ENCODE data around the gene DNAI1. TPM values are rescaled to one million over a fixed set of nuclear protein-coding genes. Genes with fewer than 3 reads are reported as not detected.

DNAI1 gene
- total RNA-seq, 2 donors from 2014 or later: not detected

GRCh38 chr9:34554211-34555001 lies 95.8 kb downstream of the DNAI1 start:
- no peak for DNase-seq
- H3K27me3 ChIP-seq: peaks cover 7% of the 10 kb centered on the region
- intact Hi-C loops (cut with DNase I): no loop called here

GRCh38 chr9:34555002-34555348 lies 96.4 kb downstream of the DNAI1 start:
- Histone ChIP-seq H3K9me3 (no peaks in the 10 kb centered on the region), H3K27me3 (peaks cover 12% of the 10 kb centered on the region), H3K9ac (ENCODE audit: low read depth in 2 of 2, low read length in 2 of 2) (no peak overlapping the region), H3K4me3 (no peak overlapping the region), H3K27ac (no peak overlapping the region), H3K36me3 (no peaks in the 10 kb centered on the region), H3K4me1 (no peaks in the 10 kb centered on the region)
- no peak for DNase-seq
- no peak for TF ChIP-seq CTCF (IDR thresholded peaks at IDR 0.05)
- intact Hi-C loops (cut with DNase I): no loop called here

More at GRCh38 chr9:34554211-34555001, 95.8 kb downstream of the DNAI1 start:
- Histone ChIP-seq H3K4me3 (no peak overlapping the region), H3K9ac (ENCODE audit: low read depth in 2 of 2, low read length in 2 of 2) (no peak overlapping the region), H3K4me1 (no peaks in the 10 kb centered on the region), H3K27ac (no peak overlapping the region), H3K9me3 (no peaks in the 10 kb centered on the region), H3K36me3 (no peaks in the 10 kb centered on the region)
- TF ChIP-seq CTCF (IDR thresholded peaks at IDR 0.05): no peak

- H3K9ac ChIP-seq (ENCODE audit: low read depth in 2 of 2, low read length in 2 of 2): no peak overlapping the region
- H3K4me3 ChIP-seq: no peak overlapping the region
- H3K9me3 ChIP-seq: no peaks in the 10 kb centered on the region
- no peaks in the 10 kb centered on the region for H3K36me3 ChIP-seq
- no peak overlapping the region for H3K27ac ChIP-seq
- DNase-seq: no peak
- H3K4me1 ChIP-seq: peaks cover under 1% of the 10 kb centered on the region
- no peak for TF ChIP-seq CTCF (IDR thresholded peaks at IDR 0.05)
- intact Hi-C loops (cut with DNase I): no loop called here
- H3K27me3 ChIP-seq: peaks cover 12% of the 10 kb centered on the region
Observed at GRCh38 chr9:34555500-34555899, 96.9 kb downstream of the DNAI1 start.

GRCh38 chr9:34555936-34556525 lies 97.4 kb downstream of the DNAI1 start:
- DNase-seq: no peak

GRCh38 chr9:34556949-34557348 lies 98.3 kb downstream of the DNAI1 start:
- H3K27ac ChIP-seq: no peak overlapping the region
- H3K9me3 ChIP-seq: no peaks in the 10 kb centered on the region
- TF ChIP-seq CTCF (IDR thresholded peaks at IDR 0.05): no peak
- H3K4me1 ChIP-seq: peaks cover 4% of the 10 kb centered on the region
- no peak for DNase-seq
- peaks cover 12% of the 10 kb centered on the region for H3K27me3 ChIP-seq
- intact Hi-C loops (cut with DNase I): no loop called here
- H3K9ac ChIP-seq (ENCODE audit: low read depth in 2 of 2, low read length in 2 of 2): no peak overlapping the region
- H3K4me3 ChIP-seq: no peak overlapping the region
- H3K36me3 ChIP-seq: no peaks in the 10 kb centered on the region

More at GRCh38 chr9:34555936-34556525, 97.4 kb downstream of the DNAI1 start:
- Histone ChIP-seq H3K36me3 (no peaks in the 10 kb centered on the region), H3K4me3 (no peak overlapping the region), H3K27me3 (peaks cover 12% of the 10 kb centered on the region), H3K4me1 (peaks cover 4% of the 10 kb centered on the region), H3K9me3 (no peaks in the 10 kb centered on the region), H3K9ac (ENCODE audit: low read depth in 2 of 2, low read length in 2 of 2) (no peak overlapping the region), H3K27ac (no peak overlapping the region)
- no peak for TF ChIP-seq CTCF (IDR thresholded peaks at IDR 0.05)
- intact Hi-C loops (cut with DNase I): no loop called here
